ENCODE measurements around the gene TATDN2.
"Not testable (repeated sequence)": the region's sequence is repeated elsewhere in the genome, so short reads cannot be mapped to it uniquely, and the experiment has no call there.

Gene TATDN2

GRCh38 chr3:10272476-10272875 lies 24.2 kb downstream of the TATDN2 start:
- DNase-seq (ENCODE audit: low spot score): not testable (repeated sequence)
- WGBS, 2 donors (ENCODE audit: extremely low coverage in 2 of 2, insufficient read length in 2 of 2, insufficient replicate concordance in 1 of 2): no CpG with 5 or more reads among the region's 11 CpGs

DNA sequence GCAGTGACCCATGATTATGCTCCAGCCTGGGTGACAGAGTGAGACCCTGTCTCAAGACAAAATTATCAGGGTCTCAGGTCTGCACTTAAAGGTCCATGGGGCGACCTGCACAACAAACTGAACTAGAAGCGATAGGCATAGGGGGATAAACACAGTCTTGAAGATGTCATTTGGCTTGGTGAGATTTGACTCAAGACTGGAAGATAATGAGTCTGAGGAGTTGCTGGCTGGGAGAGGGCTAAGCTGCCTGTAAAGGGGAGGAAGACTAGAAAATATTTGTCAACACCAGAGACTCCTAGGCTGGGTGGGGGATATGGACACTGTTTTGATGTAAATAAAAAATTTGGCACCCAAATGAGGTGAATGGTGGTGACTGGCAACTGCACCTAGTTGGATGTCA lies 24.7 kb downstream of the TATDN2 start:
- Histone ChIP-seq H3K4me1 (ENCODE audit: control insufficient read depth in 2 of 2, insufficient read depth in 1 of 2, low read depth in 1 of 2, low read length in 2 of 2) (peaks cover 0 to 9% of the 10 kb centered on the region in 2 donors), H3K4me2 (ENCODE audit: insufficient read depth, low read length, poor library complexity, severe bottlenecking) (no peak overlapping the region), H4K8ac (ENCODE audit: low read depth, low read length) (no peak overlapping the region), H3K4ac (ENCODE audit: low read length) (no peak overlapping the region), H2BK5ac (ENCODE audit: low read length) (no peak overlapping the region), H2BK12ac (ENCODE audit: low read length) (no peak overlapping the region), H4K91ac (ENCODE audit: low read depth, low read length, poor library complexity) (no peak overlapping the region), H2BK120ac (ENCODE audit: low read depth, low read length) (no peak overlapping the region), H2AK5ac (ENCODE audit: low read depth, low read length) (no peak overlapping the region), H3K9me3 (replicated peaks in 1 of 2; ENCODE audit: control insufficient read depth in 2 of 2, insufficient read depth in 1 of 2, low read depth in 1 of 2, low read length in 2 of 2) (no peaks in the 10 kb centered on the region), H2AFZ (ENCODE audit: low read length) (no peak overlapping the region), H3K18ac (ENCODE audit: low read length) (no peak overlapping the region), H3K36me3 (replicated peaks in 1 of 2; ENCODE audit: control insufficient read depth in 2 of 2, insufficient read depth in 2 of 2, low read length in 2 of 2) (peaks cover 23 to 75% of the 10 kb centered on the region in 2 donors), H3K79me1 (ENCODE audit: low read depth, low read length) (peaks cover 9% of the 10 kb centered on the region), H3K4me3 (ENCODE audit: low read length in 2 of 2) (no peak overlapping the region), H3K14ac (ENCODE audit: low read length) (no peak overlapping the region), H2BK15ac (ENCODE audit: low read length) (no peak overlapping the region), H3K23ac (ENCODE audit: low read depth, low read length, poor library complexity) (no peak overlapping the region), H3K27me3 (ENCODE audit: control insufficient read depth in 3 of 3, insufficient read depth in 3 of 3, low read depth in 1 of 3, low read length in 3 of 3) (no peaks in the 10 kb centered on the region), H3K27ac (replicated peaks; ENCODE audit: low read length) (no peak overlapping the region), H3K9ac (ENCODE audit: low read depth, low read length, poor library complexity) (no peak overlapping the region)
- no peak for DNase-seq (ENCODE audit: low spot score)
- no CpG with 5 or more reads among the region's 2 CpGs for WGBS, 2 donors (ENCODE audit: extremely low coverage in 2 of 2, insufficient read length in 2 of 2, insufficient replicate concordance in 1 of 2)

More at GRCh38 chr3:10272476-10272875, 24.2 kb downstream of the TATDN2 start:
- H3K27ac ChIP-seq (replicated peaks; ENCODE audit: low read length); H3K4ac ChIP-seq (ENCODE audit: low read length); H2BK5ac ChIP-seq (ENCODE audit: low read length); H3K18ac ChIP-seq (ENCODE audit: low read length); H3K79me1 ChIP-seq (ENCODE audit: low read depth, low read length); H2BK12ac ChIP-seq (ENCODE audit: low read length); H3K27me3 ChIP-seq (ENCODE audit: control insufficient read depth in 3 of 3, insufficient read depth in 3 of 3, low read depth in 1 of 3, low read length in 3 of 3); H2BK15ac ChIP-seq (ENCODE audit: low read length); H3K4me3 ChIP-seq (ENCODE audit: low read length in 2 of 2); H3K9me3 ChIP-seq (replicated peaks in 1 of 2; ENCODE audit: control insufficient read depth in 2 of 2, insufficient read depth in 1 of 2, low read depth in 1 of 2, low read length in 2 of 2); H3K23ac ChIP-seq (ENCODE audit: low read depth, low read length, poor library complexity); H3K4me2 ChIP-seq (ENCODE audit: insufficient read depth, low read length, poor library complexity, severe bottlenecking); H2AK5ac ChIP-seq (ENCODE audit: low read depth, low read length); H3K4me1 ChIP-seq (ENCODE audit: control insufficient read depth in 2 of 2, insufficient read depth in 1 of 2, low read depth in 1 of 2, low read length in 2 of 2); H4K91ac ChIP-seq (ENCODE audit: low read depth, low read length, poor library complexity); H2AFZ ChIP-seq (ENCODE audit: low read length); H3K14ac ChIP-seq (ENCODE audit: low read length); H2BK120ac ChIP-seq (ENCODE audit: low read depth, low read length); H3K9ac ChIP-seq (ENCODE audit: low read depth, low read length, poor library complexity); H4K8ac ChIP-seq (ENCODE audit: low read depth, low read length): not testable (repeated sequence)
- H3K36me3 ChIP-seq (replicated peaks in 1 of 2; ENCODE audit: control insufficient read depth in 2 of 2, insufficient read depth in 2 of 2, low read length in 2 of 2): peaks cover 18 to 75% of the 10 kb centered on the region in 2 donors

DNA sequence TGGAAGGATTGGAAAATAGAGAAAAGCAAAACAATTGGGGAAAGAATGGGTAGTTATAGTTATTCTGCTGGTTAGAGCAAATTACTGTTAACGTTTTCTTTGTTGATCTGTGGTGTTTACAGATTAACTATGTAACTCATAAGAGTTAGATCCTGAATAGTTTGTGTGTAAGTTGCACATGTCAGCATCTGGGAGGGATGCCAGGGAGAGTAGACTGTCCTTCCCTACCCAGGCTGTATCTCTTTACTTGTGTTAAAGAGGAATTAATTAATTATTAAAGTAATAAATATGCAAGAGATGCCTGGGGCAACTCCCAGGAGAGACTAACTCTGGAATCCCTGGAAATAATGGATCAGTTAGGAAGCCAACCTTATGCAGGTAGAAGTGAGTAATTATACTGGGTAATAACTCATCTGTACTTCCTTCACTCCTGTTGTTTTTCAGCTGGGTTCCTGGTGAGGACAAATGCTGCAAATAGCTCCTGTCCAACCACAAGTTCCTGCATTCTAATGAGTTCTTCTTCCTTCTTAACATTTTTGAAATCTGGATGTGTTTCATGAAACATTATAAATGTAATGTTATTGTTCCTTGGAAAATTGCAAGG lies 25.5 kb downstream of the TATDN2 start:
- no peak overlapping the region for H2BK120ac ChIP-seq (ENCODE audit: low read depth, low read length)
- WGBS, 2 donors (ENCODE audit: extremely low coverage in 2 of 2, insufficient read length in 2 of 2, insufficient replicate concordance in 1 of 2): no CpG with 5 or more reads among the region's 1 CpG
- H3K27me3 ChIP-seq (ENCODE audit: control insufficient read depth in 3 of 3, insufficient read depth in 3 of 3, low read depth in 1 of 3, low read length in 3 of 3): no peaks in the 10 kb centered on the region
- H2AFZ ChIP-seq (ENCODE audit: low read length): no peak overlapping the region
- no peak overlapping the region for H4K91ac ChIP-seq (ENCODE audit: low read depth, low read length, poor library complexity)
- H3K23ac ChIP-seq (ENCODE audit: low read depth, low read length, poor library complexity): no peak overlapping the region
- H3K4me1 ChIP-seq (ENCODE audit: control insufficient read depth in 2 of 2, insufficient read depth in 1 of 2, low read depth in 1 of 2, low read length in 2 of 2): peaks cover 0 to 9% of the 10 kb centered on the region in 2 donors
- no peaks in the 10 kb centered on the region for H3K9me3 ChIP-seq (replicated peaks in 1 of 2; ENCODE audit: control insufficient read depth in 2 of 2, insufficient read depth in 1 of 2, low read depth in 1 of 2, low read length in 2 of 2)
- no peak overlapping the region for H3K18ac ChIP-seq (ENCODE audit: low read length)
- peaks cover 9% of the 10 kb centered on the region for H3K79me1 ChIP-seq (ENCODE audit: low read depth, low read length)
- no peak overlapping the region for H4K8ac ChIP-seq (ENCODE audit: low read depth, low read length)
- H3K9ac ChIP-seq (ENCODE audit: low read depth, low read length, poor library complexity): no peak overlapping the region
- no peak overlapping the region for H3K14ac ChIP-seq (ENCODE audit: low read length)
- no peak for DNase-seq (ENCODE audit: low spot score)
- H2BK5ac ChIP-seq (ENCODE audit: low read length): no peak overlapping the region
- H2BK15ac ChIP-seq (ENCODE audit: low read length): no peak overlapping the region
- H3K36me3 ChIP-seq (replicated peaks in 1 of 2; ENCODE audit: control insufficient read depth in 2 of 2, insufficient read depth in 2 of 2, low read length in 2 of 2): peaks cover 28 to 75% of the 10 kb centered on the region in 2 donors
- H3K27ac ChIP-seq (replicated peaks; ENCODE audit: low read length): no peak overlapping the region
- H2BK12ac ChIP-seq (ENCODE audit: low read length): no peak overlapping the region
- H2AK5ac ChIP-seq (ENCODE audit: low read depth, low read length): no peak overlapping the region
- H3K4me3 ChIP-seq (ENCODE audit: low read length in 2 of 2): no peak overlapping the region
- H3K4me2 ChIP-seq (ENCODE audit: insufficient read depth, low read length, poor library complexity, severe bottlenecking): no peak overlapping the region
- H3K4ac ChIP-seq (ENCODE audit: low read length): no peak overlapping the region

GRCh38 chr3:10274601-10275000 lies 26.3 kb downstream of the TATDN2 start:
- Histone ChIP-seq H3K27me3 (ENCODE audit: control insufficient read depth in 3 of 3, insufficient read depth in 3 of 3, low read depth in 1 of 3, low read length in 3 of 3) (no peaks in the 10 kb centered on the region), H2AFZ (ENCODE audit: low read length) (no peak overlapping the region), H2BK12ac (ENCODE audit: low read length) (no peak overlapping the region), H4K91ac (ENCODE audit: low read depth, low read length, poor library complexity) (no peak overlapping the region), H2AK5ac (ENCODE audit: low read depth, low read length) (no peak overlapping the region), H3K9ac (ENCODE audit: low read depth, low read length, poor library complexity) (no peak overlapping the region), H4K8ac (ENCODE audit: low read depth, low read length) (no peak overlapping the region), H3K23ac (ENCODE audit: low read depth, low read length, poor library complexity) (no peak overlapping the region), H2BK5ac (ENCODE audit: low read length) (no peak overlapping the region), H3K4me3 (ENCODE audit: low read length in 2 of 2) (no peak overlapping the region), H3K9me3 (replicated peaks in 1 of 2; ENCODE audit: control insufficient read depth in 2 of 2, insufficient read depth in 1 of 2, low read depth in 1 of 2, low read length in 2 of 2) (no peaks in the 10 kb centered on the region), H3K18ac (ENCODE audit: low read length) (no peak overlapping the region), H2BK15ac (ENCODE audit: low read length) (no peak overlapping the region), H3K4ac (ENCODE audit: low read length) (no peak overlapping the region), H3K79me1 (ENCODE audit: low read depth, low read length) (peaks cover 9% of the 10 kb centered on the region), H2BK120ac (ENCODE audit: low read depth, low read length) (no peak overlapping the region), H3K4me2 (ENCODE audit: insufficient read depth, low read length, poor library complexity, severe bottlenecking) (no peak overlapping the region), H3K4me1 (ENCODE audit: control insufficient read depth in 2 of 2, insufficient read depth in 1 of 2, low read depth in 1 of 2, low read length in 2 of 2) (peaks cover 0 to 9% of the 10 kb centered on the region in 2 donors), H3K14ac (ENCODE audit: low read length) (no peak overlapping the region), H3K36me3 (replicated peaks in 1 of 2; ENCODE audit: control insufficient read depth in 2 of 2, insufficient read depth in 2 of 2, low read length in 2 of 2) (peaks cover 30 to 75% of the 10 kb centered on the region in 2 donors), H3K27ac (replicated peaks; ENCODE audit: low read length) (no peak overlapping the region)
- no CpG with 5 or more reads among the region's 1 CpG for WGBS, 2 donors (ENCODE audit: extremely low coverage in 2 of 2, insufficient read length in 2 of 2, insufficient replicate concordance in 1 of 2)
- DNase-seq (ENCODE audit: low spot score): no peak

All from neuronal stem cell (in vitro differentiated cells).